Measurements from ENCODE around the gene CS.
"Not testable (repeated sequence)": the region's sequence is repeated elsewhere in the genome, so short reads cannot be mapped to it uniquely, and the experiment has no call there.

CS gene

DNA sequence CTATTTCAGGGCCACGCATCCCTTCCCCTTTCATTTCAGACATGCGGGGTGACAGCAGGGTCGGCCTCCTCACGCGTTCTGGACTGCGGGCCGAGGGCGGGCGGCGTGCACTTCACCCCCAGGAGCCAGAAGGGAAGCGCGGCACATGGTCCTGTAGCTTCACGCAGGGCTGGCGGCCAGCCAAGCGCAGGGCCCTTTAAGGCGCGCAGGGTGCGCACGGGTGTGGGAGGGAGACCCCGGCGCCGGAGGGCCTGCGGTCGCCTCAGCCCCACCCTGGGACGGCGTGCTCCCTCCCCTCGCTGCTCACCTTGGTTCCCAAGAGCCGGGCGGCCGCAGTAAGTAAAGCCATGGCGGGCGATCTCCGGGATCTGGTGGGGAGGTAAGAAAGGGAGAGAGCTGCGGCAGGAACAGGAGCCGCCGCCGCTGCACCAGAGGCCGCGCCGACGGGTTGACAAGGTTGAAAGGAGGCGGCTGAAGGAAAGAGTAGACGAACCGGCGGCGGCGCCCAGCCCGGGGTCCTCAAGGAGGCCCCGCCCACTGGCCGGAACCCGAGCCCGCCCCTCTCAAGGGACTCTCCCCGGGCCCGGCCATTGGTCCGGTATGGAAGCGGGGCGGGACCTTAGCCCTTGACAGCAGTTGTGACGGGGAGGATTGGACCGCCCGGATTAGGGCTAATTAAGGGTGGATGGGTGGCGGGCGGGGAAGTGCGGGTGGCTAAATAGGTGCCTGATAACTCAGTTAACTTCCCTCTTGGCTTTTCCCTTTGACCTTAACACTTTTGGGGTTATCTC, at the start of gene CS:
TSS of gene CS (minus strand) at position 478 of the 791 bp plus-strand sequence. CDS start at position 349, 129 bp downstream.
- peak; percentile 99 for DNase-seq

- no peak for DNase-seq
Observed at GRCh38 chr12:56348776-56349175, 48.6 kb upstream of the CS start.

DNA sequence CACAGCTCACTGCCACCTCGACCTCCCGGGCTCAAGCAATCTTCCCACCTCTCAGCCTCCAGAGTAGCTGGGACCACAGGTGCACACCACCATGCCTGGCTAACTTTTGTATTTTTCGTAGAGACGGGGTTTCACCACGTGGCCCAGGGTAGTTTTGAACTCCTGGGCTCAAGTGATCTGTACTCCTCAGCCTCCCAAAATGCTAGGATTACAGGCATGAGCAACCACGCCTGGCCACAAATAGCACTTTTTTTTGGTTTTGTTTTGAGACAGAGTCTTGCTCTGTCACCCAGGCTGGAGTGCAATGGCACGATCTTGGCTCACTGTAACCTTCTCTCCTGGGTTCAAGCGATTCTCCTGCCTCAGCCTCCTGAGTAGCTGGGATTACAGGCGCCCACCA, 47.1 kb upstream of the CS start:
- not testable (repeated sequence) for DNase-seq

- DNase-seq, result peak; percentile 16 to 39
Observed at GRCh38 chr12:56346675-56347074, 46.5 kb upstream of the CS start.

DNA sequence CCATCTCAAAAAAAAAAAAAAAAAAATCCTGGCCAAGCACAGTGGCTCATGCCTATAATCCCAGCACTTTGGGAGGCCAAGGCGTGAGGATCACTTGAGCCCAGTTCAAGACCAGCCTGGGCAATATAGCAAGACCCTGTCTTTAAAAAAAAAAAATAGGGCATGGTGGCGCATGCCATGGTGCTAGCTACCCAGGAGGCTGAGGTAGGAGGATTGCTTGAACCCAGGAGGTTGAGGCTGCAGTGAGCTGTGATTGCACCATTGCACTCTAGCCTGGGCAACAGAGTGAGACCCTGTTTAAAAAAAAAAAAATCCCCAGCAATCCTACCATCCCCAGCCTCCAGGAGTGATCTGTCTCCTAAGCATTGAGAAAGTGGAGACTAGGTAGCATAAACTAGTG, 42.2 kb upstream of the CS start:
- not testable (repeated sequence) for DNase-seq

GRCh38 chr12:56341616-56342015, 41.5 kb upstream of the CS start:
- DNase-seq, result no peak

GRCh38 chr12:56339158-56339422, 39.0 kb upstream of the CS start:
- no peak for DNase-seq

GRCh38 chr12:56338308-56339157, 38.4 kb upstream of the CS start, which contains the start of gene IL23A:
Gene IL23A, plus strand, starts transcription at chr12:56338884. Its CDS starts 161 bp downstream, at chr12:56339045.
- DNase-seq, result peak; percentile 86 to 91

GRCh38 chr12:56337753-56338251, 37.7 kb upstream of the CS start:
- DNase-seq, result no peak

DNA sequence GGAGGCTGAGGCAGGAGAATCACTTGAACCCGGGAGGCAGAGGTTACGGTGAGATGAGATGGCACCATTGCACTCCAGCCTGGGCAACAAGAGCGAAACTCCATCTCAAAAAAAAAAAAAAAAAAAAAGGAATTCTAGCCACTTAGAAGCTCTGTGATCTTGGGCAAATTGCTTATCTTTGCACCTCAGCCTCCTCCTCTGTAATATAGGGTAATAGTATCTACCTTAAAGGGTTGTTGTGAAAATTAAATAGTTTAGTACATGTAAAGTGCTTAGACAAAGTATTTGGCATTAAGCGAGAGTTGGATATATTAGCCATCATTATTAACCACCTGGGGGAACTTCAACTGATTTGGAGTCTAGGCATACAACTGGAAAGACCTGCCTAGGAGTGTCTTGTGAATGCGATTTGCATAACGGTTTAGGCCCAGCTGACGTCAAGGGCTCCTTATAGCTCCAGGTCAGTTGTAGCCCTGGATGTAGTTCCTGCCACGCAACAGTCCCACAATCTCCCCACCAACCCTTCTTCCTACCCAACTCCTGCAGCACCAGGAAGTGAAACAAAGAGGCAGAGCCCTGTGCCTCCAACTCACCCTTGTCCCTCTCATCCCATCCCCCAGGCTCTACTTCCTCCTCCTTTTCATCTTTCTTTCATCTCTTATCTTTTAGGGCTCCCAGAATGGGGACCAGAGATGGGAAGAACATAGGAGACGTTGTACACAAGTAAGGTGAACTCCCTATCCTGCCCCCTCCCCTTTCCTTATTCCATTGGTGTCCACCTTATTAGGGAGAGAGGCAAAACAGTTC, 36.4 kb upstream of the CS start:
- no peak for DNase-seq

DNA sequence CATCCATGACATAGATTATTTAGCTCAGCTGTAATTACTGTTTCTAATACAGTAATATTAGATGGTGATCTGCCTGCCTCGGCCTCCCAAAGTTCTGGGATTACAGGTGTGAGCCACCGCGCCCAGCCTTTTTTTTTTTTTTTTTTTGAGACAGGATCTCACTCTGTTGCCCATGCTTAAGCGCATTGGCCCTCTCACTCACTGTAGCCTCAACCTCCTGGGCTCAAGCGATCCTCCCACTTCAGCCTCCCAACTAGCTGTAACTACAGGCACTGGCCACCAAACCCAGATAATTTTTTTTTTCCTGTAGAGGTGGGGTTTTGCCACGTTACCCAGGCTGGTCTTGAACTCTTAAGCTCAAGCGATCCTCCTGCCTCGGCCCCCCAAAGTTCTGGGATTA, 35.4 kb upstream of the CS start:
- not testable (repeated sequence) for DNase-seq

DNA sequence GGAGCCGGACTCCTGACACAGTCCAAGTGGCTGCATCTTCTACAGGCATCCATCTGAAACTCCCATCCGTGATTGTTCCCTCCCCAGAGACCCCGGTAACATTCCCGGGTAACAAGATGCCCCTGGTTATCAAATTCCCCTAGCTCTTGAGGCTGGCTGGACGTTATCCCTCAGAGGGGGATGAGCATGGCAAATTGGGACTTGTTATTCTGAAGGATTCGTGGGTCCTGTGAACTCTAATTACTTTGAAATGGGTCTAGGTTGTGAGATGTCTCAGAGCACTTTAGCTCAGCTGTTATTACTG, 34.3 kb upstream of the CS start:
- no peak for DNase-seq

DNA sequence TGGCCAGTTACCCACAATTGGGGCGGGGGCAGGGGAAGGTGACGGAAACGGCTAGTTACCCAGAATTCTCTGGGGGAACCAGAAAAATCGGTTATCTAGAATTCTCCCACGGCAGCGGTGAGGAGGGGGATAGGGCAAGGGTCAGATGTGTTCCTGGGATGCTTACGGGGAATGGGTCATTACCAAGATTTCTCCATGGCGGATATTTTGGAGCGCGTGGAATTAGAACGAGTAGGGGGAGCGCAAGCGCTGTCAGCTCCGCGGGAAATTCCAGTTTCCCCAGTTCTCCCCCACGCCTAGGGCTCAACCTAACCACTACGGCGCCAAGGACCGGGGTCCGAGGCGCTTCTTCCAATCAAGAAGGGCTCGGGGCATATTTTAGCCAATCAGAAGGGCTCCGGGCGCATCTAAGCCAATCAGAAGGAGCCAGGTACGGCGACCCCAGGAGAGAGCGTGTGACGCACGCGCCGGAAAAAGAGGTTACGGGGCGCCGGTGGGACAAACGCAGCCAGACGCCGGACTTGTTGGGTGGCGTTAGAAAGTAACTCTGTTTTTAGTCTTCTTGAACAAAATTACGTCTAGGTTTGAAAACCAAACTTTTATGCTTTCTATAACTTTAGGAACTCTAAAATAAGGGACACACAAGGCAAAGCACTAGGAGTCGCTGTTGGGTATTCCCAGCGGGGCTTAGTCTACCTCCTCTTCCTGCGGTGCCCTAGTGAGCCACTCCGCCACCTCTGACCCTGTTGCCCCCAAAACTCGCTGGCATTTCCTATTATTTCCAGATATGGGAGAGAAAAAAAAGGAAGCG, 33.8 kb upstream of the CS start, which contains the start of gene PAN2:
TSS of gene PAN2 (minus strand) at position 322 of the 811 bp plus-strand sequence. CDS start 906 bp downstream, outside the sequence.
- DNase-seq, result peak; percentile 93 to 95

- DNase-seq, result no peak
Observed at GRCh38 chr12:56333197-56333678, 33.1 kb upstream of the CS start.

- peak in 1 of 2 experiments; percentile 20 for DNase-seq
Observed at GRCh38 chr12:56332512-56333196, 32.5 kb upstream of the CS start.

GRCh38 chr12:56330936-56331490, 30.9 kb upstream of the CS start:
- DNase-seq, result no peak

GRCh38 chr12:56326533-56326932, 26.4 kb upstream of the CS start:
- no peak for DNase-seq

GRCh38 chr12:56326126-56326525, 26.0 kb upstream of the CS start:
- no peak for DNase-seq

- DNase-seq, result no peak
Observed at GRCh38 chr12:56324206-56324605, 24.1 kb upstream of the CS start.

- DNase-seq, result not testable (repeated sequence)
Observed at GRCh38 chr12:56321610-56322009, 21.5 kb upstream of the CS start.

DNA sequence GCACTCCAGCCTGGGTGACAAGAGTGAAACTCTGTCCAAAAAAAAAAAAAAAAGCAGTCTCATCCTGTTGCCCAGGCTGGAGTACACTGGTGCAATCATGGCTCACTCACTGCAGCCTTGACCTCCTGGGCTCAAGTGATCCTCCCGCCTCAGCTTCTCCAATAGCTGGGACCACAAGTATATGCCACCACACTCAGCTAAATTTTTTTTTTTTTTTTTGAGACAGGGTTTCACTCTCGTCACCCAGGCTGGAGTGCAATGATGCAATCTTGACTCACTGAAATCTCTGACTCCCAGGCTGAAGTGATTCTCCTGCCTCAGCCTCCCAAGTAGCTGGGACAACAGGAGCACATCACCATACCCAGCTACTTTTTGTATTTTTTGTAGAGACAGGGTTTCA, 20.9 kb upstream of the CS start:
- DNase-seq, result no peak

Measured in activated CD4-positive, alpha-beta T cell treated with anti-CD3 and anti-CD28 coated beads, Interleukin-2, amount 50 U/mL, for 48 hours (primary cell).